Subcutaneous abdominal adipose tissue (tissue), 5 donors: ENCODE results near the gene OR2V1.
"Not testable (repeated sequence)": the region's sequence is repeated elsewhere in the genome, so short reads cannot be mapped to it uniquely, and the experiment has no call there.

ENCODE experiments used
- H3K27ac ChIP-seq: one replicate; pipeline ENCODE4 v1.7.0; 2013; ENCODE audit warnings: low read depth, mild to moderate bottlenecking, inconsistent platforms, low read length, moderate library complexity
- H3K27me3 ChIP-seq, 5 donors: one replicate each; pipeline ENCODE4 v1.7.0; 2013; ENCODE audit warnings: low read length in 5 of 5, inconsistent platforms in 1 of 5; ENCODE audit not compliant: control insufficient read depth in 5 of 5, insufficient read depth in 4 of 5
- H3K36me3 ChIP-seq, 5 donors: one replicate each; pipeline ENCODE4 v1.7.0; 2013; ENCODE audit warnings: low read length in 5 of 5; ENCODE audit not compliant: control insufficient read depth in 5 of 5, insufficient read depth in 5 of 5
- H3K4me1 ChIP-seq, 5 donors: one replicate each; pipeline ENCODE4 v1.7.0; 2013; ENCODE audit warnings: low read length in 5 of 5, mild to moderate bottlenecking in 3 of 5, moderate library complexity in 1 of 5; ENCODE audit not compliant: control insufficient read depth in 5 of 5, insufficient read depth in 5 of 5
- H3K4me3 ChIP-seq, 5 donors: one replicate each; pipeline ENCODE4 v1.7.0; 2013; ENCODE audit warnings: low read length in 5 of 5, low read depth in 1 of 5
- H3K9ac ChIP-seq, 5 donors: one replicate each; pipeline ENCODE4 v1.7.0; 2013; ENCODE audit warnings: low read length in 5 of 5, mild to moderate bottlenecking in 4 of 5, moderate library complexity in 3 of 5
- H3K9me3 ChIP-seq, 5 donors: one replicate each; pipeline ENCODE4 v1.7.0; 2013; ENCODE audit warnings: low read length in 5 of 5; ENCODE audit not compliant: control insufficient read depth in 5 of 5
- donor health status: healthy.
- donor health status: healthy.
- donor health status: healthy.
- donor health status: healthy.
- donor health status: healthy.

The OR2V1 gene

DNA sequence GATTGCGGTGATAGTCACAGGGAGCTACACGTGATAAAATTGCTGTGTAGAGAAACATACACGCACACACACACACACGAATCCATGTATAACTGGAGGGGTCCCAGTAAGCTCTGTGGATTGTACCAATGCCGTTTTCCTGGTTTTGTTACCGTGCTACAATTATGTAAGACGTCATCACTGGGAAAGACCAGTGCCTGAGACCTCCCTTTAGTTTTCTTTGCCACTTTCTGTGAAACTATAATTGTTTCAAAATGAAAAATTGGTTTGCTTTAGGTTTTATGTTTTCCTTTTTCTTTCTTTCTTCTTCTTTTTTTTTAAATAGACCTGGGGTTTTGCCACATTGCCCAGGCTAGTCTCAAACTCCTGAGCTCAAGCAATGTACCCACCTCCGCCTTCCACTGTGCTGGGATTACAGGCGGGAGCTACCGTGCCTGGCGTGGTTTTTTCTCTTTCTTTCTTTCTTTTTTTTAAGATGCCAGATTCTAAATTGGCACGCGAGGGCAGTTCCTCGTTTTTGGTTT lies 37.7 kb upstream of the OR2V1 start:
- Histone ChIP-seq H3K36me3 (no peaks in the 10 kb centered on the region), H3K27ac (no peak overlapping the region), H3K9ac (no peak overlapping the region), H3K4me1 (peaks cover 0 to 19% (median 18%) of the 10 kb centered on the region in 5 donors), H3K27me3 (peaks cover 18 to 56% (median 36%) of the 10 kb centered on the region in 5 donors), H3K9me3 (no peaks in the 10 kb centered on the region), H3K4me3 (no peak overlapping the region)

DNA sequence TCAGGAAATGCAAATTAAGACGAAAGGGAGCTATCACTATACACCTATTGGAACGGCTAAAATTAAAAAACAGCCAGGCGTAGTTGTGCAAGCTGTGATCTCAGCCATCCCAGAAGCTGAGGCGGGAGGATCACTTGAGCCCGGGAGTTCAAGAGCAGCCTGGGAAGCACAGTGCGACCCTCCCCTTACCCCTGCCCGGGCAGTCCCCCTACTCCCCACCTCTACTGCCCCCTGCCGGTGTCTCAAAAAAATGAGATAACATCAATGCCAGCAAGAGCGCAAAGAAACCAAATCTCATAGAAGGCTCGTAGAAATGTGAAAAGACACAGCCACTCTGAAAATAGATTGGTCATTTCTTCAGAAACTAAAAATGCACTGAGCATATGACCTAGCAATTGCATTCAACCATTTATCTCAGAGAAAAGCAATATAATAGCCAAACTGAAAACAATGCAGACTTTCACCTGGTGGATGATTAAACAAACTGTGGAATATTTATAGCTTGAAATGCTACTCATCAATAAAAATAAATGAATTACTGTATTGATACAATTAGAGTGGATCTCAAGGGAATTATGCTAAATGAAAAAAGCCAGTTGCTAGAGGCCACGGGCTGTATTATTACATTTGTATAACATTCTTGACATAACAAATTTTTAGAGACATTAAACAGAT lies 37.0 kb upstream of the OR2V1 start:
- Histone ChIP-seq H3K36me3 (no peaks in the 10 kb centered on the region), H3K4me1 (peaks cover 0 to 20% (median 14%) of the 10 kb centered on the region in 5 donors), H3K9me3 (no peaks in the 10 kb centered on the region), H3K9ac (no peak overlapping the region), H3K27ac (no peak overlapping the region), H3K27me3 (peaks cover 18 to 53% (median 33%) of the 10 kb centered on the region in 5 donors), H3K4me3 (no peak overlapping the region)

DNA sequence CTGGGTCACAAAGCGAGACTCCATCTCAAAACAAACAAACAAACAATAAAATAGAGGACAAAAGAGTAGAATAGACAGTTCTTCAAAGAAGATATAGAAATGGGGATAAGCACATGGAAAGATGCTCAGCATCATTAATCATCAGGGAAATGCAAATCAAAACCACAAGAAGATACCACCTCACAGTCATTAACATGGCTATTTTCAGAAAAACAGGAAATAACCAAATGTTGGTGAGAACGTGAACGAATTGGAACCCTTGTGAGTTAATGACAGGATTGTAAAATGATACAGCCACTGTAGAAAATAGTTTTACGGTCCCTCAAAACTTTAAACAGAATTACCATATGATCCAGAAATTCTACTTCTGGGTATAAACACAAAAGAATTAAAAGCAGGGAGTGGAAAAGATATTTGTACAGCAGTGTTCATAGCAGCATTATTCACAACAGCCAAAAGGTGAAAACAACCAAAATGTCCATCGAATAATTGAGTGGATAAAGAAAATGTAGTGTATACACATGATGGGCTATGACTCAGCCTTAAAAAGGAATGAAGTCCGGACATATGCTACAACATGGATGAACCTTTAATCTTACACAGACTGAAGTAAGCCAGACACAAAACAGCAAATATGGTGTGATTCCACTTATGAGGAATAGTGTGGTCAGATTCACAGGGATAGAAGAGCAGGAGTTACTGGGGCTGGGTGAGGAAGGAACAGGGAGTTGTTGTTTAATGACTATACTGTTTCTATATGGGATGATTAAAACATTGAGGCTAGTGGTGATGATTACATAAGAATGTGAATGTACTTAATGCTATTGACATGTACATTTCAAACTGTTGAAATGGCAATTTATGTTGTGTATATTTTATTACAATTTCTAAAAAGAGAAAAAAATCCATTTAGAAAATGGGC lies 36.1 kb upstream of the OR2V1 start:
- Histone ChIP-seq H3K9me3 (no peaks in the 10 kb centered on the region), H3K4me3 (no peak overlapping the region), H3K9ac (no peak overlapping the region), H3K36me3 (no peaks in the 10 kb centered on the region), H3K27me3 (peaks cover 12 to 52% (median 30%) of the 10 kb centered on the region in 5 donors), H3K27ac (no peak overlapping the region), H3K4me1 (peaks cover 0 to 20% (median 13%) of the 10 kb centered on the region in 5 donors)

DNA sequence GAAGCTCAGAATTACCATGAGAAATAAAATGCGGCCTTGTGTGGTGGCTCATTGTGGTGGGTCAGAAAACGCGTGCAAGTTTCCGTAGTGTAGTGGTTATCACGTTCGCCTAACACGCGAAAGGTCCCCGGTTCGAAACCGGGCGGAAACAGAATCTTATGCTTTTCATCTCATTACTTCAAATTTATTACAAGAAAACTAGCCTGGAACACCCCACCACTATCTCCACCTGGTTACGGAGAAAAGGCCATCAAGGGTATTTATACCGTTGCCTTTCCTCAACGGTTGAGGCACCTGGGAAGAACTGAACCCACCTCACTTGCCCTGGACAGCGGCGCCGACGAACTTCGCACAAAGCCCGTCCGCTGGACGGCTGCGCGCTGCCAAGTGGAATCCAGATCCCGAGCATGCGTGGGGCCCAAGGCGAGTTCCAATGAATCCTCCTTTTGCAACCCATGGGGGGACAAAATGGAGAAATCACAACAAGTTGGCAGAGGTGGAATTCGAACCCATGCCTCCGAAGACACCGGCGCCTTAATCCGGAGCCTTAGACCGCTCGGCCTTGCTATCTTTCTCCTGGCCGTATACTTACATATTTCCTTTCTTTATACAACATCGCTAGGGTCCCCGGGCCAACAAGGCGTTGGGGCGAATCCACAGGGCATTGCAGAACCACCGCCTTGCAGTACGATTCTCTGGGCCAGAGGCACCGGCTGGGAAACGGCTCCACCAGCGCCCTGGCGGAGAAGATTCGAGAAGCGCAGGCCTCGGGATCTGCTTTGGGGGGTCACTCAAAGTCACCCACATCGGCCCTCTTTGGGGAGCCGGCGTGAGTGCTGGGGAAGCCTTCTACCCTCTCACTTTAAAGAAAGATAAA lies 33.3 kb upstream of the OR2V1 start:
- Histone ChIP-seq H3K27me3 (peaks cover 0 to 30% (median 11%) of the 10 kb centered on the region in 5 donors), H3K9ac (no peak overlapping the region), H3K27ac (no peak overlapping the region), H3K36me3 (no peaks in the 10 kb centered on the region), H3K4me3 (peak overlapping the region in 1 of 5 donors; percentile 8), H3K9me3 (no peaks in the 10 kb centered on the region), H3K4me1 (peaks cover 0 to 17% (median 13%) of the 10 kb centered on the region in 5 donors)

DNA sequence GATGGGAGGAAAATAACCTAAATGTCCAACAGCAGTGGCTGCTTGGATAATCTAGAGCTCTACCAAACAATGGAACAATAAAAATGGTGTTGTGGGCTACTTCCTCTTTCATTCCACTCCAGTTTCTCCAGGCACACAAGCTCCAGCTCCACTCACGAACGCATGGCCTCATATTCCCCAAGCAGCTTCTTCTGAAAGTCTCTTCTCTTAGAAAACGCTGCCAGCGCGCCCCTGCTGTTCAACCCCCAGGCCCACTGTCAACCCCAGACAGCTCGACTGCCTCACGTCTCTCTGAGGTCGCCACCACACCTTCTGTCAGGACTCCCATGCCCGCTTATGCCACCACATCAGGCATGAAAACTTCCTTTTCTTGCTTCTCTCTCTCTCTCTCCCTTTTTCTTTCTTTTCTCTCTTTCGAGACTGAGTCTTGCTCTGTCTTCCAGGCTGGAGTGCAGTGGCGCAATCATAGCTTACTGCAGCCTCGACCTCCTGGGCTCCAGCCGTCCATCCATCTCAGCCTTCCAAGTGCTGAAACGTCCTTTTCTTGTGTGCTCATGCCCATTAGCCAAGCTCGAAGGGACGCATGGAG lies 32.6 kb upstream of the OR2V1 start:
- H3K36me3 ChIP-seq, result no peaks in the 10 kb centered on the region
- no peak overlapping the region for H3K4me3 ChIP-seq
- no peak overlapping the region for H3K27ac ChIP-seq
- no peaks in the 10 kb centered on the region for H3K9me3 ChIP-seq
- no peak overlapping the region for H3K9ac ChIP-seq
- peaks cover 0 to 17% (median 13%) of the 10 kb centered on the region in 5 donors for H3K4me1 ChIP-seq
- peaks cover 0 to 23% (median 9%) of the 10 kb centered on the region in 5 donors for H3K27me3 ChIP-seq

DNA sequence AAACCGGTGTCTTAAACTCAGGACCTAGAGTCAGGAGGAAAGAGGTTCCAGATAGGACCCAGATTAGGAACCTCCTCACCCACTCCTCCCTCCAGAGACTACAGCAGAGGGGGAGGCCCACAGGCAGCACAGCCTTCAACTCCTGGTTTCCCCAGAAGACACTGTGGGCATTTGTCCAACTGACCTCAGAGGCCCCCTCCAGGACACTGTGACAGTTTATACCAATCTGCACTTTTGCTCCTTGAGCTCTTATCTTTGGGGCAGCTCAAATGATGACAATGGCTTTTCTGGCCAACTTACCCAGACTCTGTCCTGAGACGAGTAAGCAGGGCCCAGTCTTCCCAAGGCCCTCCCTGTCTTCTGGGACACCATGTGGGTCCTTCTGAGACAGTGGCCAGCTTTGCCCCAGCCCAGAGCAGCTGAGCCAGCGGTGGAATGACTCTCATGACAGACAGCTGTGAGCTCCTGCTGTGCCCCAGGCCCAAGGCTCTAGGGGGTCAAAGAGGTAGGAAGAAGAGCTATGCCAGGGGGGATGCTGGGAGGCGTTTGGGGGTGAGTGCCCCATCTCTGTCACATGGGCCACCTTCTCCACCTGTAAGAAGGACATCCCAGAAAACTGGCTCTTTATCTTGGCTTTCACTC lies 30.7 kb upstream of the OR2V1 start:
- Histone ChIP-seq H3K36me3 (no peaks in the 10 kb centered on the region), H3K27ac (no peak overlapping the region), H3K9ac (peak overlapping the region in 1 of 5 donors; percentile 1), H3K9me3 (no peaks in the 10 kb centered on the region), H3K27me3 (peaks cover 0 to 9% (median 4%) of the 10 kb centered on the region in 5 donors), H3K4me3 (no peak overlapping the region), H3K4me1 (peaks cover 0 to 15% (median 13%) of the 10 kb centered on the region in 5 donors)

DNA sequence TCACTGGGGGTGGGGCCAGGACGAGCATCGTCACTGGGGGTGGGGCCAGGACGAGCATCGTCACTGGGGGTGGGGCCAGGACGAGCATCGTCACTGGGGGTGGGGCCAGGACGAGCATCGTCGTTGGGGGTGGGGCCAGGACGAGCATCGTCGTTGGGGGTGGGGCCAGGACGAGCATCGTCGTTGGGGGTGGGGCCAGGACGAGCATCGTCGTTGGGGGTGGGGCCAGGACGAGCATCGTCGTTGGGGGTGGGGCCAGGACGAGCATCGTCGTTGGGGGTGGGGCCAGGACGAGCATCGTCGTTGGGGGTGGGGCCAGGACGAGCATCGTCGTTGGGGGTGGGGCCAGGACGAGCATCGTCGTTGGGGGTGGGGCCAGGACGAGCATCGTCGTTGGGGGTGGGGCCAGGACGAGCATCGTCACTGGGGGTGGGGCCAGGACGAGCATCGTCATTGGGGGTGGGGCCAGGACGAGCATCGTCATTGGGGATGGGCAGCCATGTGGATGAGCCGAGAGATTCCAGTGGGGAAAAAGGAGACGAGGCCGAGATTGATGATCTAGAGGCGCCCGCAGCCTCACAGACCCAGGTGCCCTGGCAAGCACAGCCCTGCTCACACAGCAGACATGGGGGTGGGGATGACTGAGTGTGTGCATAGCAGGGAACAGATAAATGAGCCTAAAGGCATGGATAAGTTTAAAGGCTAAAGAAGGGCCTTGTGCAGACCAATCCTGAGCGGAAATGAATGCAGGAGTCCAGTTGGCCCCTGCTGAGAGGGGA lies 30.0 kb upstream of the OR2V1 start:
- H3K9ac ChIP-seq, result peak overlapping the region in 1 of 5 donors; percentile 1
- H3K4me3 ChIP-seq, H3K27me3 ChIP-seq, H3K9me3 ChIP-seq, H3K36me3 ChIP-seq, H3K27ac ChIP-seq: not testable (repeated sequence)
- peaks cover 0 to 15% (median 13%) of the 10 kb centered on the region in 5 donors for H3K4me1 ChIP-seq

DNA sequence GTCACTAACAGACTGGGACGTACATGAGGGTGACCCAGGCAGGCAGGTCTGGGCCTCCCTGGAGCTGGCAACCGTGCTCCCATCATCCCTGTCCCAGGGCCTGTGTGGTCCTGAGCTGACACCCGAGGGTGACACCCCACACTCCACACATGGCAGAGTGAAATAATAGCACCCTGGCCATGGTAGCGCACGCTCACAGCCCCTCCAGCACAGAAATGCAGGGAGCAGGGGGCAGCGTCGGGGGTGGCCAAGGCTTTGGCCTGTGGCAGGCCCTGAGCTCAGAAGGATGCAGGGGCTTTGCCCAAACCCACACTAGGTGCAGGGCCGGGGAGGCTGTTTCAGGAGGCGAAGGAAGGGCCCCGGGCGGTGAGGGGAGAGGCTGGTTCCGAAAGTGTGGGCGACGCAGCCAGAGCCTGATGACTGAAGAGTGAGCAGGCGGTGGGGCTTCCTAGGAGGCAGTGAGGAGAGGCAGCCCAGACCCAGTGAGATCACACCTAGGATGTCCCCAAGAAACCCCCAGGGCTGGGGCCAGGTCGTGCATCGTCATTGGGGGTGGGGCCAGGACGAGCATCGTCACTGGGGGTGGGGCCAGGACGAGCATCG lies 29.3 kb upstream of the OR2V1 start:
- Histone ChIP-seq H3K4me3 (peak overlapping the region in 2 of 5 donors; percentile 6 to 27), H3K9ac (no peak overlapping the region), H3K27me3 (peaks cover 0 to 13% (median 4%) of the 10 kb centered on the region in 5 donors), H3K27ac (no peak overlapping the region), H3K9me3 (no peaks in the 10 kb centered on the region), H3K36me3 (no peaks in the 10 kb centered on the region), H3K4me1 (peaks cover 0 to 15% (median 13%) of the 10 kb centered on the region in 5 donors)
